Measurements from ENCODE around the gene TRAF3IP3. TPM values are rescaled to one million over a fixed set of nuclear protein-coding genes. Genes with fewer than 3 reads are reported as not detected.

Gene TRAF3IP3
- total and polyA plus RNA-seq, 2 donors (not counting 3 experiments of a cell fraction or from before 2014, with no cell fraction given) = not detected

DNA sequence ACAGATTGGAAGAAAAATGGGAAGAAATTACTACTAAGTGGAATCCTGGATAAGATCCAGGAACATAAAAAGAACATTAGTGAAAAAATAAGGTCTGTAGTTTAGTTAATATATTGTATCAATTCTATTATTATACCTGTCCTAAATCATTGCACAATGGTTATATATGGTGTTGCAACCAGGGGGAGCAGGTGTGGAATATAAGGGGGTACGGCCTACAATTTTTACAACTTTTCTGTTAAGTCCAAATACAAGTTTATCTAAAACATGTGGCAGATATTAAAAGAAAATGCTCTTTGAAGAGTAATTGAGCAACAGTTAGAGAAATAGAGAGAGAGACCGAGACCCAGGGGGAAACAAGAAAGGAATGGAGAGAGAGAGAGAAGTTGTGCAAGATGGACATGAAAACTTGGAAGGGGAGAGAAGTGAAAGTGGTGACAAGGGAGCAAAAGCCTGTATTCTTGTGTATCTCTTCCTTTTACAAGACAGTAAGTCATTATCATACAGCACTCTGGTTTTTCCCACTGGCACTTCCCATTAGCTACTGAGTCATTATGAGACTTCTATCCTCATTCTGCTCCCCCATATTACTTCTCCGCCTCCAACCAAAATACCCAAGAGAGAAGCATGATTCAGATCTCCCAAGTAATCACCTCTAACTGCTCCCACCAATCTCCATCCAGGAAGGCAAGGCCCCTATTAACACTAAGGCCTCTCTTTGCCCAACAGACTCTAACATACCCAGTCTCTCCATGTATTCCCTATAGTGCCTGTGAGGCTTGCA is 22.3 kb upstream of the TRAF3IP3 start:
- ChIA-PET POLR2A (no interaction called here), CTCF (no interaction called here)
- H3K27ac ChIP-seq (ENCODE audit: insufficient read depth, low read depth, low read length) = no peak overlapping the region
- TF ChIP-seq POLR2A (IDR thresholded peaks at IDR 0.05; ENCODE audit: low read depth, low read length) = no peak
- no peak for TF ChIP-seq GATA2 (IDR thresholded peaks at IDR 0.05; ENCODE audit: insufficient read depth, insufficient read length, low read depth, low read length)
- TF ChIP-seq CTCF (IDR thresholded peaks at IDR 0.05; ENCODE audit: extremely low read depth in 1 of 2, insufficient read depth in 1 of 2, low read depth in 1 of 2, low read length in 2 of 2) = no peak
- TF ChIP-seq EZH2 (IDR thresholded peaks at IDR 0.05; ENCODE audit: borderline replicate concordance, low read depth, low read length, severe bottlenecking) = no peak
- no peak for TF ChIP-seq FOS (IDR thresholded peaks at IDR 0.05; ENCODE audit: borderline replicate concordance, insufficient read depth, low read length)
- TF ChIP-seq POLR2AphosphoS5 (IDR thresholded peaks at IDR 0.05; ENCODE audit: insufficient read depth, low read depth, low read length) = no peak
- TF ChIP-seq, protein P1, sequence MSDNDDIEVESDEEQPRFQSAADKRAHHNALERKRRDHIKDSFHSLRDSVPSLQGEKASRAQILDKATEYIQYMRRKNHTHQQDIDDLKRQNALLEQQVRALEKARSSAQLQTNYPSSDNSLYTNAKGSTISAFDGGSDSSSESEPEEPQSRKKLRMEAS (IDR thresholded peaks at IDR 0.05; ENCODE audit: insufficient read depth, insufficient read length) = no peak
- no peak for TF ChIP-seq MYC (IDR thresholded peaks at IDR 0.05; ENCODE audit: low read depth, low read length)
- no peak for TF ChIP-seq JUN (IDR thresholded peaks at IDR 0.05; ENCODE audit: borderline replicate concordance, insufficient read depth, insufficient read length, low read depth)
- no peak overlapping the region for H3K9ac ChIP-seq (replicated peaks; ENCODE audit: extremely low read depth, insufficient read depth, low read length)
- FAIRE-seq = no peak
- dilution Hi-C loops (cut with MboI; ENCODE audit: extremely low pct_ligation_motif_present, low sequenced_read_pairs) (no loop called here), intact Hi-C loops (cut with micrococcal nuclease) (no loop called here)
- H3K4me1 ChIP-seq (ENCODE audit: control insufficient read depth, extremely low read depth, insufficient read depth, low read length) = no peaks in the 10 kb centered on the region
- DNase-seq (ENCODE audit: low read depth, low spot score) = no peak
- no peaks in the 10 kb centered on the region for H3K9me3 ChIP-seq (replicated peaks; ENCODE audit: control insufficient read depth, insufficient read depth, low read length)
- no peaks in the 10 kb centered on the region for H4K20me1 ChIP-seq (replicated peaks; ENCODE audit: control insufficient read depth, extremely low read depth, insufficient read depth, low read length)
- no peaks in the 10 kb centered on the region for H3K36me3 ChIP-seq (ENCODE audit: control insufficient read depth in 2 of 2, extremely low read depth in 1 of 2, insufficient read depth in 2 of 2, low read length in 2 of 2)
- H3K27me3 ChIP-seq (ENCODE audit: control insufficient read depth in 2 of 2, insufficient read depth in 2 of 2, low read length in 2 of 2) = peaks cover 0 to 11% of the 10 kb centered on the region in 2 experiments
- no TSS peak for BruUV-seq (replicated peaks)
- no peak overlapping the region for H2AFZ ChIP-seq (ENCODE audit: low read depth, low read length)
- no peaks in the 10 kb centered on the region for H3K9me1 ChIP-seq (replicated peaks; ENCODE audit: control insufficient read depth, extremely low read depth, insufficient read depth, low read length)
- no peaks in the 10 kb centered on the region for H3K79me2 ChIP-seq (ENCODE audit: control insufficient read depth, insufficient read depth, low read length)
- H3K4me2 ChIP-seq (ENCODE audit: insufficient read depth, low read length) = no peak overlapping the region
- no peak overlapping the region for H3K4me3 ChIP-seq (replicated peaks in 1 of 3; ENCODE audit: insufficient read depth in 1 of 3, low read depth in 1 of 3, low read length in 3 of 3)
